Activated T-helper 2 cell treated with anti-CD3 and anti-CD28 coated beads, Interferon-gamma antibody, Interleukin-2, Interleukin-4, amounts not matched to agents 10 μg/mL and 5 μg/mL and 100 μg/mL, durations not matched to agents 14 hours and 24 hours and 36 hours (primary cell): ENCODE data around the gene USP36. TPM values are rescaled to one million over a fixed set of nuclear protein-coding genes. Genes with fewer than 3 reads are reported as not detected.

ENCODE experiments used
- DNase-seq: peaks from one replicate; pipeline ENCODE4 v3.0.0; 2021; ENCODE audit warnings: low spot score
- H3K27ac Mint-ChIP-seq: one replicate; pipeline ENCODE4 v1.8.0; 2021; ENCODE audit warnings: mixed read lengths
- H3K27me3 Mint-ChIP-seq: one replicate; pipeline ENCODE4 v1.8.0; 2021; ENCODE audit warnings: low read depth, mixed read lengths
- H3K36me3 Mint-ChIP-seq: one replicate; pipeline ENCODE4 v1.8.0; 2021; ENCODE audit warnings: low read depth, mixed read lengths
- H3K4me1 Mint-ChIP-seq: one replicate; pipeline ENCODE4 v1.8.0; 2021; ENCODE audit warnings: low read depth, mixed read lengths
- H3K4me3 Mint-ChIP-seq: one replicate; pipeline ENCODE4 v1.8.0; 2021; ENCODE audit warnings: low read depth, mild to moderate bottlenecking, moderate library complexity, mixed read lengths
- H3K9me3 Mint-ChIP-seq: one replicate; pipeline ENCODE4 v1.8.0; 2021; ENCODE audit warnings: mixed read lengths
- intact Hi-C: fragments of 100-400 bp; cut with micrococcal nuclease; formaldehyde crosslinking; loops from one replicate; pipeline ENCODE4 v1.15.1; 2023
- total RNA-seq: library from RNA; stranded (reverse); gene quantifications from 2 replicates; pipeline ENCODE4 v1.2.3, GENCODE V29; 2022

USP36 gene
- total RNA-seq, 1 donor from 2014 or later = 103 TPM

DNA sequence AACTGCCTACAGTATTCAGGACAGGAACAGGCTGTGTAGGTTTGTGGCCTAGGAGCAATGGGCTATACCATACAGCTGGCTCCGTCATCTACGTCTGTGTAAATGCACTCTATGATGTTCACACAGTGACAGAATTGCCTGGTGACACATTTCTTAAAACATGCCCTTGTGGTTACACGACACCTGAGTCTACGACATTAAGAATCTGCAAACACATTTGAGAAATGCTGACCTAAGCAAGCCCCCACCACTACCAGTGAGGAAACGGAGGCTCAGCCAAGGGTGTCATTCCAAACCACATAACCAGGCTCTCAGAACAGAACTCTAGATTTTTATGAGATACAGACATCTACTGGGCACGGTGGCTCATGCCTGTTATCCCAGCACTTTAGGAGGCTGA lies 23.5 kb downstream of the USP36 start:
- intact Hi-C loops = loop anchor here (5.0 kb wide), 4 partner anchors 60 to 435 kb away; no protein-coding TSS in a partner anchor
- DNase-seq = peak; percentile 71
- Mint-ChIP-seq H3K36me3 (peaks cover 89% of the 10 kb centered on the region), H3K4me1 (peaks cover 51% of the 10 kb centered on the region), H3K27ac (peak overlapping the region; percentile 80), H3K9me3 (no peaks in the 10 kb centered on the region), H3K4me3 (peak overlapping the region; percentile 49), H3K27me3 (no peaks in the 10 kb centered on the region)

DNA sequence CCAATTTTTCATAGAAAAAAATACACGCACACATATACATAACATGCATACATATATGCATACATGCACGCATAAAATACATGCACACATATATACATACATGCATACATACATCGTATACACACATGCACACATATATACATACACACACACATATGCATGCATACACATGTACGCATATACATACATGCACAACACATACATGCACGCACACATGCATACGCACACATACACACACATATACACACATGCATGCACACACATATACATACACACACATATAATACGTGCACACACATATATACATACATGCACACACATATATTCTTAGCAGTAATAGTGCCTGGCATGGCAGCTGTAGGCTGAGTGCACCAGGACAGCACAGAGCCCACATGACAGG lies 24.9 kb downstream of the USP36 start:
- H3K36me3 Mint-ChIP-seq = peaks cover 90% of the 10 kb centered on the region
- intact Hi-C loops = loop anchor here (5.0 kb wide), 4 partner anchors 58 to 433 kb away; no protein-coding TSS in a partner anchor
- no peaks in the 10 kb centered on the region for H3K9me3 Mint-ChIP-seq
- H3K27me3 Mint-ChIP-seq = no peaks in the 10 kb centered on the region
- H3K4me3 Mint-ChIP-seq = no peak overlapping the region
- H3K4me1 Mint-ChIP-seq = peaks cover 42% of the 10 kb centered on the region
- DNase-seq = no peak
- no peak overlapping the region for H3K27ac Mint-ChIP-seq

DNA sequence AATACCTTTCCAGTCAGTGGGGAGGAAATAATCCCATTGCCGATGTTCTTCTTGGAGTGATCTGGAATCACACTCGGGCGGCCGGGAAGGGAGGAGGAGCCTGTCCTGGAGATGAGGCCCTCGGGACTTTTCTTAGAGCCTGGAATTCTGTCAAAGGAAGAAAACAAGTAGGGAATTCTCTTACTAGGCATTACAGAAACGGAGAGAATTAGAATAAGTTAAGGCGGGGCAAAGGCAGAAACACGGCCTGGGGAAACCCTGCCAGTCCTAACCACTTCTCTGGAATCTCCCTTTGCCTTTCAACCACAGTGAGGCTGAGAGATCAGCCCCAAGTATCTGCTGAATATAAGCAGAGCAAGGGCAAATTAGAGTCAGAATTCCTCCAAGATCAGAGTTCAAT lies 27.8 kb downstream of the USP36 start:
- DNase-seq = no peak
- intact Hi-C loops = no loop called here
- Mint-ChIP-seq H3K27me3 (no peaks in the 10 kb centered on the region), H3K9me3 (no peaks in the 10 kb centered on the region), H3K36me3 (peaks cover 87% of the 10 kb centered on the region), H3K27ac (no peak overlapping the region), H3K4me1 (peaks cover 18% of the 10 kb centered on the region), H3K4me3 (no peak overlapping the region)

- Mint-ChIP-seq H3K36me3 (peaks cover 86% of the 10 kb centered on the region), H3K27ac (no peak overlapping the region), H3K9me3 (no peaks in the 10 kb centered on the region), H3K4me1 (peaks cover 33% of the 10 kb centered on the region), H3K4me3 (no peak overlapping the region), H3K27me3 (no peaks in the 10 kb centered on the region)
- no peak for DNase-seq
- intact Hi-C loops = no loop called here
Observed at GRCh38 chr17:78808163-78808562, 32.5 kb downstream of the USP36 start.

GRCh38 chr17:78806451-78806850 lies 34.2 kb downstream of the USP36 start:
- no peak for DNase-seq
- H3K4me1 Mint-ChIP-seq = peaks cover 33% of the 10 kb centered on the region
- H3K36me3 Mint-ChIP-seq = peaks cover 83% of the 10 kb centered on the region

GRCh38 chr17:78805301-78805700 lies 35.3 kb downstream of the USP36 start:
- DNase-seq = peak; percentile 54
- Mint-ChIP-seq H3K27ac (peak overlapping the region; percentile 86), H3K27me3 (no peaks in the 10 kb centered on the region), H3K4me3 (no peak overlapping the region), H3K36me3 (peaks cover 80% of the 10 kb centered on the region), H3K4me1 (peaks cover 31% of the 10 kb centered on the region), H3K9me3 (no peaks in the 10 kb centered on the region)
- intact Hi-C loops = no loop called here

More at GRCh38 chr17:78806451-78806850, 34.2 kb downstream of the USP36 start:
- H3K27ac Mint-ChIP-seq = peak overlapping the region; percentile 86
- no peaks in the 10 kb centered on the region for H3K9me3 Mint-ChIP-seq
- H3K4me3 Mint-ChIP-seq = no peak overlapping the region
- no peaks in the 10 kb centered on the region for H3K27me3 Mint-ChIP-seq
- intact Hi-C loops = no loop called here

DNA sequence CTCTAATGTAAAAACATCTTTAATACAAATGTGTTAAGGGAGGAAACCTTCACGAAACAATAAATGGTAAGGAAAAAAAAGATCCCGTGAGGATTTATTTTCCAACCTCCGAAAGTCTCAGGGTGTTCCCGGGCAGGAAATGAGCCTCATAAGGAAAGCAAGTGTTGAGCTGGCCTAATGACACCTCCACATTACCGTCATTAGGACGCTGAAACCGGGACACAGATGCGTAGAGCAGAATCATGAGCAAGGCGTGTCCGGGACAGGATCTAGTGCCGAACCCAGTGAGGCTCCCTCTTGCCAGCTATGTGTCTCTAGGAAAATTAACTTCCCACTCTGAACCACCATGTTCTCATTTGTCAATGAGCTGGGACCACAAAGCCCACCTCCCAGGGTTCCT lies 35.8 kb downstream of the USP36 start:
- Mint-ChIP-seq H3K27ac (peak overlapping the region; percentile 86), H3K4me3 (no peak overlapping the region), H3K4me1 (peaks cover 32% of the 10 kb centered on the region), H3K9me3 (no peaks in the 10 kb centered on the region), H3K27me3 (no peaks in the 10 kb centered on the region), H3K36me3 (peaks cover 80% of the 10 kb centered on the region)
- intact Hi-C loops = no loop called here
- no peak for DNase-seq

GRCh38 chr17:78803186-78803845 lies 37.3 kb downstream of the USP36 start:
- Mint-ChIP-seq H3K9me3 (no peaks in the 10 kb centered on the region), H3K4me3 (peak overlapping the region; percentile 8), H3K4me1 (peaks cover 43% of the 10 kb centered on the region), H3K27me3 (no peaks in the 10 kb centered on the region), H3K36me3 (peaks cover 83% of the 10 kb centered on the region), H3K27ac (peak overlapping the region; percentile 7)
- intact Hi-C loops = no loop called here
- no peak for DNase-seq

GRCh38 chr17:78802459-78802858 lies 38.2 kb downstream of the USP36 start:
- H3K4me3 Mint-ChIP-seq = no peak overlapping the region
- no peaks in the 10 kb centered on the region for H3K9me3 Mint-ChIP-seq
- DNase-seq = no peak
- intact Hi-C loops = no loop called here
- no peak overlapping the region for H3K27ac Mint-ChIP-seq
- H3K4me1 Mint-ChIP-seq = peaks cover 49% of the 10 kb centered on the region
- peaks cover 82% of the 10 kb centered on the region for H3K36me3 Mint-ChIP-seq
- no peaks in the 10 kb centered on the region for H3K27me3 Mint-ChIP-seq

DNA sequence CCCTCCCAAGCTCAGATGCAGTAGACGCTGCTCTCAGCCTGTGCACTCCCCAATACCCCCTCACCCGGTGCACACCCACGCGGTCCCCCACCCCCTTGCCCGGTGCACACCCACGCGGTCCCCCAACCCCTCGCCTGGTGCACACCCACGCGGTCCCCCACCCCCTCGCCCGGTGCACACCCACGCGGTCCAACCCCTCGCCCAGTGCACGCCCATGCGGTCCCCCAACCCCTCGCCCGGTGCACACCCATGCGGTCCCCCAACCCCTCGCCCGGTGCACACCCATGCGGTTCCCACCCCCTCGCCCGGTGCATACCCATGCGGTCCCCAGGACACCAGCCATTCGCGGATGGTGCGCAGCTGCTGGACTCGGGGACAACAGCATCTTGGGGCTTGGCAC lies 38.6 kb downstream of the USP36 start:
- Mint-ChIP-seq H3K27ac (no peak overlapping the region), H3K9me3 (no peaks in the 10 kb centered on the region), H3K4me3 (no peak overlapping the region), H3K27me3 (no peaks in the 10 kb centered on the region), H3K36me3 (peaks cover 78% of the 10 kb centered on the region), H3K4me1 (peaks cover 47% of the 10 kb centered on the region)
- no peak for DNase-seq
- intact Hi-C loops = no loop called here

DNA sequence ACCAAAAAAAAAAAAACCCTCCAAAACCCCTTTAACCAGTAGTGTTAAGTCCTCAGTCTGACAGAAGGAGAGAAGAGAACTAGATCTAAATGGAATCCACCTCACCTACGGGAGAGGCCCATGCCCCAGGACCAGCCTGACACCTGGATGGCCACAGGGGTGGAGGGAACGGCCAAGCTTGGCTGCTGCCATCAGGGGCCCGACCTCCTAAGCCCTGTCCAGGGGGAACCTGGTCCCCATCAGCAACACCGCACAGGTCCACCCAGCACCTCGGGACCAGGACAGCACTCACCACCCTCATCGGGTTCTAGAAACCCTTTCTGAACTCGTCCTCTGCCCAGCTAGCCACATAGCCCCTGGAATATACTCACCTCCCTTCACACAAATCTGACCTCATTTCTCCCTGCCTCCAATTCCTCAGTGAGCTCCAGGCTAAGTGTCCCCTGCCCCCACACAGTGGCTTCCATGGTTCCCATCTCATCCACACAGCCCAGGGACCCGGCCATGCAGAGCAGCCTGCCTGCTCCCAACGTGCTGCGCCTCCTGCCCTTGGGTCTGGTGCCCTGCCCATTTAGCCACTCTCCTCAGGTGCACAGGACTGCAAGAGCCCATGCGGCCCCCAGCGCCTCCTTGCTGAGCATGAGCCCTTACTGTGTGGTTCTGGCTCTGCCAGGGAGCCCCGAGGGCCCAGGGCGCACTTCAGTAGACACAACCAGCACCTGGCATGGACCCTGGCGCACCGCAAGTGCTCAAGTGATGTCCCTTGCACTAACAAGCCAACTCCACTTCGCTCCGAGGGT lies 40.3 kb downstream of the USP36 start:
- H3K4me3 Mint-ChIP-seq = no peak overlapping the region
- H3K9me3 Mint-ChIP-seq = no peaks in the 10 kb centered on the region
- no peak for DNase-seq
- H3K27ac Mint-ChIP-seq = peak overlapping the region; percentile 11
- no peaks in the 10 kb centered on the region for H3K27me3 Mint-ChIP-seq
- intact Hi-C loops = no loop called here
- peaks cover 78% of the 10 kb centered on the region for H3K36me3 Mint-ChIP-seq
- H3K4me1 Mint-ChIP-seq = peaks cover 32% of the 10 kb centered on the region

- H3K4me1 Mint-ChIP-seq = peaks cover 24% of the 10 kb centered on the region
- no peak for DNase-seq
- peaks cover 80% of the 10 kb centered on the region for H3K36me3 Mint-ChIP-seq
- intact Hi-C loops = no loop called here
- H3K4me3 Mint-ChIP-seq = no peak overlapping the region
- H3K9me3 Mint-ChIP-seq = no peaks in the 10 kb centered on the region
- H3K27me3 Mint-ChIP-seq = no peaks in the 10 kb centered on the region
- H3K27ac Mint-ChIP-seq = peak overlapping the region; percentile 85
Observed at GRCh38 chr17:78798695-78799559, 41.7 kb downstream of the USP36 start.
